Fibroblast of villous mesenchyme (primary cell): ENCODE data around the gene ZNG1F. TPM values are rescaled to one million over a fixed set of nuclear protein-coding genes. Genes with fewer than 3 reads are reported as not detected.
"Not testable (repeated sequence)": the region's sequence is repeated elsewhere in the genome, so short reads cannot be mapped to it uniquely, and the experiment has no call there.

Source experiments
- DNase-seq: peaks from one replicate; pipeline ENCODE4 v3.0.0-alpha.2; 2010; ENCODE audit warnings: low read depth
- H3K4me3 ChIP-seq: 2 replicates; pipeline ENCODE4 v1.5.1; 2011; ENCODE audit warnings: low read depth, mild to moderate bottlenecking, low read length
- CTCF ChIP-seq: IDR thresholded peaks from 2 replicates; pipeline ENCODE4 v1.5.1; 2012; ENCODE audit warnings: low read depth, mild to moderate bottlenecking, low read length; ENCODE audit not compliant: insufficient read depth
- small RNA-seq: library from RNA; depleted of rRNA; stranded (forward); fragments of <200 nt; gene quantifications from one replicate; pipeline ENCODE3, GENCODE V24; 2012
- total RNA-seq: library from RNA; depleted of rRNA; stranded (reverse); fragments of >200 nt; gene quantifications from 2 replicates; pipeline ENCODE4 v1.2.3, GENCODE V29; 2012

The ZNG1F gene
- total RNA-seq, 1 donor = 6.5 TPM

- peak; percentile 47 for DNase-seq
- H3K4me3 ChIP-seq = not testable (repeated sequence)
Measured at GRCh38 chr9:41094010-41094773, 94.9 kb downstream of the ZNG1F start.

- DNase-seq, H3K4me3 ChIP-seq: not testable (repeated sequence)
Measured at GRCh38 chr9:41090922-41091321, 98.2 kb downstream of the ZNG1F start.

GRCh38 chr9:41090386-41090785 lies 98.7 kb downstream of the ZNG1F start:
- not testable (repeated sequence) for H3K4me3 ChIP-seq, DNase-seq

GRCh38 chr9:41088450-41089059 lies 100.6 kb downstream of the ZNG1F start:
- DNase-seq, H3K4me3 ChIP-seq: not testable (repeated sequence)
- TF ChIP-seq CTCF = peak; percentile 39

- not testable (repeated sequence) for DNase-seq, H3K4me3 ChIP-seq
Measured at GRCh38 chr9:41087929-41088328, 101.2 kb downstream of the ZNG1F start.

GRCh38 chr9:41087157-41087780 lies 101.8 kb downstream of the ZNG1F start:
- peak; percentile 27 for DNase-seq
- not testable (repeated sequence) for H3K4me3 ChIP-seq

- not testable (repeated sequence) for H3K4me3 ChIP-seq, DNase-seq
Measured at GRCh38 chr9:41086685-41087084, 102.4 kb downstream of the ZNG1F start.

GRCh38 chr9:41086215-41086614 lies 102.9 kb downstream of the ZNG1F start:
- not testable (repeated sequence) for DNase-seq, H3K4me3 ChIP-seq

- H3K4me3 ChIP-seq, DNase-seq: not testable (repeated sequence)
Measured at GRCh38 chr9:41082358-41082757, 106.8 kb downstream of the ZNG1F start.

Small RNAs within 50 kb of the gene (small RNA-seq; reads per million reads assigned to genes)
- gene MIR4477A = not detected
- not detected for gene RNA5SP530

Other genes with a start within 250 kb of the ZNG1F start
- gene FOXD4L6, start 60.6 kb downstream of the ZNG1F start, total RNA-seq = under 0.01 TPM in 1 of 2 replicates, not detected in the other